Measurements from ENCODE around the gene MALRD1.

- no peak for TF ChIP-seq POLR2AphosphoS5 (IDR thresholded peaks at IDR 0.05)
- TF ChIP-seq POLR2A (IDR thresholded peaks at IDR 0.05): no peak
Measured at GRCh38 chr10:19031763-19032162, 16.8 kb upstream of the MALRD1 start.
